Liver (tissue), 3 donors: ENCODE data around the gene PFN3.

Experiments used
- EGR1 ChIP-seq, 2 donors: IDR thresholded peaks; 2 replicates each; pipeline ENCODE4 v1.6.1; 2016 to 2018; ENCODE audit warnings: antibody characterized with exemption in 2 of 2, low read depth in 2 of 2
- GABPA ChIP-seq, 2 donors: IDR thresholded peaks in 1 of 2; conservative IDR thresholded peaks in 1 of 2; 2 replicates each; pipeline ENCODE4 v1.6.1; 2016; ENCODE audit warnings: antibody characterized with exemption in 2 of 2, mild to moderate bottlenecking in 1 of 2, moderate library complexity in 1 of 2
- JUND ChIP-seq, 2 donors: IDR thresholded peaks; 2 replicates each; pipeline ENCODE4 v1.6.1; 2016; ENCODE audit warnings: antibody characterized with exemption in 2 of 2
- REST ChIP-seq: IDR thresholded peaks from 2 replicates; pipeline ENCODE4 v1.6.1; 2016; ENCODE audit warnings: antibody characterized with exemption, mild to moderate bottlenecking
- RXRA ChIP-seq, 2 donors: IDR thresholded peaks; 2 replicates each; pipeline ENCODE4 v1.6.1; 2017 to 2018; ENCODE audit warnings: antibody characterized with exemption in 2 of 2, mild to moderate bottlenecking in 1 of 2
- TAF1 ChIP-seq: conservative IDR thresholded peaks from 2 replicates; pipeline ENCODE4 v1.6.1; 2016; ENCODE audit warnings: antibody characterized with exemption, mild to moderate bottlenecking
- TF ChIP-seq, protein P1 (sequence below): IDR thresholded peaks from 2 replicates; pipeline ENCODE4 v1.6.1; 2016; ENCODE audit warnings: antibody characterized with exemption
- TF ChIP-seq, protein P2 (sequence below): fragments of 150-350 bp; IDR thresholded peaks from 2 replicates; pipeline ENCODE4 v1.5.1; 2017; ENCODE audit warnings: improper control_type of control experiment, low read depth, low read length; ENCODE audit not compliant: missing input control
- TF ChIP-seq, protein P3 (sequence below): IDR thresholded peaks from 2 replicates; pipeline ENCODE4 v1.6.1; 2016; ENCODE audit warnings: antibody characterized with exemption
- donor health status: healthy.
- donor health status: healthy.

GRCh38 chr5:177365845-177366527, 34.5 kb downstream of the PFN3 start:
- TF ChIP-seq JUND (IDR thresholded peaks at IDR 0.05) (no peak), EGR1 (IDR thresholded peaks at IDR 0.05; ENCODE audit: low read depth in 2 of 2) (no peak), REST (no peak), TAF1 (no peak), GABPA (IDR thresholded peaks at IDR 0.05 in 1 of 2, conservative IDR thresholded peaks at IDR 0.05 in 1 of 2) (no peak), RXRA (IDR thresholded peaks at IDR 0.05) (no peak)
- TF ChIP-seq, protein P1, sequence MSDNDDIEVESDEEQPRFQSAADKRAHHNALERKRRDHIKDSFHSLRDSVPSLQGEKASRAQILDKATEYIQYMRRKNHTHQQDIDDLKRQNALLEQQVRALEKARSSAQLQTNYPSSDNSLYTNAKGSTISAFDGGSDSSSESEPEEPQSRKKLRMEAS: no peak
- TF ChIP-seq, protein P2, sequence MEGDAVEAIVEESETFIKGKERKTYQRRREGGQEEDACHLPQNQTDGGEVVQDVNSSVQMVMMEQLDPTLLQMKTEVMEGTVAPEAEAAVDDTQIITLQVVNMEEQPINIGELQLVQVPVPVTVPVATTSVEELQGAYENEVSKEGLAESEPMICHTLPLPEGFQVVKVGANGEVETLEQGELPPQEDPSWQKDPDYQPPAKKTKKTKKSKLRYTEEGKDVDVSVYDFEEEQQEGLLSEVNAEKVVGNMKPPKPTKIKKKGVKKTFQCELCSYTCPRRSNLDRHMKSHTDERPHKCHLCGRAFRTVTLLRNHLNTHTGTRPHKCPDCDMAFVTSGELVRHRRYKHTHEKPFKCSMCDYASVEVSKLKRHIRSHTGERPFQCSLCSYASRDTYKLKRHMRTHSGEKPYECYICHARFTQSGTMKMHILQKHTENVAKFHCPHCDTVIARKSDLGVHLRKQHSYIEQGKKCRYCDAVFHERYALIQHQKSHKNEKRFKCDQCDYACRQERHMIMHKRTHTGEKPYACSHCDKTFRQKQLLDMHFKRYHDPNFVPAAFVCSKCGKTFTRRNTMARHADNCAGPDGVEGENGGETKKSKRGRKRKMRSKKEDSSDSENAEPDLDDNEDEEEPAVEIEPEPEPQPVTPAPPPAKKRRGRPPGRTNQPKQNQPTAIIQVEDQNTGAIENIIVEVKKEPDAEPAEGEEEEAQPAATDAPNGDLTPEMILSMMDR: no peak
- TF ChIP-seq, protein P3, sequence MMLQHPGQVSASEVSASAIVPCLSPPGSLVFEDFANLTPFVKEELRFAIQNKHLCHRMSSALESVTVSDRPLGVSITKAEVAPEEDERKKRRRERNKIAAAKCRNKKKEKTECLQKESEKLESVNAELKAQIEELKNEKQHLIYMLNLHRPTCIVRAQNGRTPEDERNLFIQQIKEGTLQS: no peak
